HG03045 (cell line): ENCODE data around the gene EHD3.

Source experiments
- ATAC-seq: cut with Tn5 transposase; IDR thresholded peaks from one replicate; pipeline ENCODE4 v1.9.1; 2021; ENCODE audit warnings: mild to moderate bottlenecking, moderate library complexity; ENCODE audit not compliant: unreplicated experiment

EHD3 gene

DNA sequence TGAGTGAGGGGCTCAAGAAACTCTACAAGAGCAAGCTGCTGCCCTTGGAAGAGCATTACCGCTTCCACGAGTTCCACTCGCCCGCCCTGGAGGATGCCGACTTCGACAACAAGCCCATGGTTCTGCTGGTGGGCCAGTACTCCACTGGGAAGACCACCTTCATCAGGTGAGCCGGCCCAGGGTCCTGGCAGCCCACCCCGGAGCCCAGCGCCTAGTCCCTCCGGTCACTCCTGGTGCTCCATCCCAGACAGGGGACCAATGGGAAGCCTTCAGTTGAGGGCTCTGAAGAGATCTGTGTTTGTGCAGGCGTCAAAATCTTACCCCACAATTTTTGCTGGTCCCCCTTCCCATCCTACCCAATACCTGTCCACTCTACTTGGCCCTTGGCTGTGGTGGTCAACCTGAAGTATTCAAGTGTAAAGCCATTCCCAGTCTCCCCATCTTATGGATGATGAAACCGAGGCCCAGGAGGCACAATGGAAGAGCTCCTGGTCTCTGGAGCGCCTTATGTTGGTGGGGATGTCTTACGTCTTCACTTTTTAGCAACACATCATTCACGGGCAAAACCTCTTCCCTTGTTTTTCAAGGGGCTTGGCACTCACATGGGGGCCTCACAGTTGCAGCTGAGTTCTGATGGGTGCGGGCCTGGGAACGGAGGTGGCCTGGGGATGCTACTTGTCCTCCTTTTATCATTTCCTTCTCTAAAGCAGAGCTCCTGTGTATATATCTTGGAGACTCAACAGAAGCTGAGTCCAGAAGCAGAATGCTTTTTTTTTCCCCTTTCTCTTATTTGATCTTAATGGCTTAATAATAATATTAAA lies 941 bp downstream of the EHD3 start:
- ATAC-seq, result no peak

DNA sequence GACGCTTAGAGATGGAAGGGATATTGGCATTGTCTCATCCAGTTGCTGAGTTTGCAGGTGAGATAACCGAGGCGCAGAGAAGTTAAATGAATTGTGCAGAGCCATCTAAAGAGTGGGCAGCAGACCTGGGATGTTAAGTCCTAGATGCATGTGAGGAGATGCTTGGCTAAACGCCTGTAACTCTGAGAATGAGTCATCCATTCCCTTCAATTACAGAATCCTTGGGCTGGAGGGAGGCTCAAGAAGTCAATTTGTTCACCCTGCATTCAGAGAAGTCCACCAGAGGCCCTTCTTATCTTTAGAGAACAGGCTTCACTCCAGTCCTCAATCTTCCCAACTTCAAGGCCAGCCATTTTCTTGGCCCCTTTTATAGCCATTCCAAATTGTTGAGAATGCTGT lies 1.6 kb downstream of the EHD3 start:
- ATAC-seq, result no peak

DNA sequence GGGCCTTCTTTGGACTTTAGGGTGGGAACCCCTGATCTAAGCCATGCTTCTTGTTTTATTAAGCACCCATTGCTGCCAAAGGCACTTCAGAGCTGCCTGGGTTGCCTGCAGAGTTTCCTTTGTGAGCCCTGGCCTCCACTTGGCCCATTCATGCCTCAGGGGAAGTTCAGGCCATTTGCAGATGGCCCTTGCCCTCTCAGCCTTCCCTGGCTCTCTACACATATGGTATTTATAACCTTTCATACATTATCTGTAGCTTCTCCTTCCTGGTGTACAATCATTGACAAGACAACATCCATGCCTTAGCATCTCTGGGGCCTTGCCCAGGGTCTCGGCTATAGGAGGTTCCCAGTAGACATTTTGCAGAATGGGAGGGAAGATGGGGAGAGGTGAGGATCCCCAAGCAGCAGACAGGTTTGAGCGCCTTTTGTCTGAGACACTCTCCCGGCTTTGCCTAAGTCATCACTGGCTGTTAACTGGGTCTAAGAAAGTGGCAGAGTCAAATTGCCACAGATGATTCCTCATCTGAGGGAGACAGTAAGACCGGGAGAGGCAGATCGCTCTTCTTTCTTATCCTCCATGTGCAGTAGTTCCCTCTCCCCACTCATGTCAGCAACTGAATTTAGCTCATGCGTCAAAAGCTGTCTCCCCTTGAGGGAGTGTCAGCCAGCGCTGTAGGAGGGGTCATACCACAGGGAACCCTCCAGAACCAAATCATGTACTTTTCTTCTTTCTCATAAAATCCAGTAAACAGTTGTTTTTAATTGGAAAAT lies 2.7 kb downstream of the EHD3 start:
- no peak for ATAC-seq

DNA sequence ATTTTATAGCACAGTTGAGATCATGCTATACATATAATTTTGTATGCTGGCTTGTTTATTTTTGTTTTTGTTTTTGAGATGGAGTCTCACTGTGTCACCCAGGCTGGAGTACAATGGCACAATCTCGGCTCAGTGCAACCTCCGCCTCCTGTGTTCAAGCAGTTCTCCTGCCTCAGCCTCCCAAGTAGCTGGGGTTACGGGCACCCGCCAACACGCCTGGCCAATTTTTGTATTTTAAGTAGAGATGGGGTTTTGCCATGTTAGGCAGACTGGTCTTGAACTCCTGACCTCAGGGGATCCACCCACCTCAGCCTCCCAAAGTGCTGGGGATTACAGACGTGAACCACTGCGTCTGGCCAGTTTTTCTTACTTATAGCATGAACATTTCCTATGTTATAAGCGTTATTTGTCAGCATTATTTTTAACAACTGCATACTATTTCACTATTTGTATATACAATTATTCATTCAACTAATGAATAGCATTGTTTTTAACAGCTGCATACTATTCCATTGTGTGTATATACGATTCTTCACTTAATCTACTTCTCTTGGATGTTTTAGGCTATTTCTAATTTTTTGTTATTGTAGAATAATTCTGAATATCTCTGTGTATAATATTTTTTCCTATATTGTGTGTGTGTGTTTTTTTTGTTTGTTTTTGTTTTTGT lies 3.5 kb downstream of the EHD3 start:
- no peak for ATAC-seq

DNA sequence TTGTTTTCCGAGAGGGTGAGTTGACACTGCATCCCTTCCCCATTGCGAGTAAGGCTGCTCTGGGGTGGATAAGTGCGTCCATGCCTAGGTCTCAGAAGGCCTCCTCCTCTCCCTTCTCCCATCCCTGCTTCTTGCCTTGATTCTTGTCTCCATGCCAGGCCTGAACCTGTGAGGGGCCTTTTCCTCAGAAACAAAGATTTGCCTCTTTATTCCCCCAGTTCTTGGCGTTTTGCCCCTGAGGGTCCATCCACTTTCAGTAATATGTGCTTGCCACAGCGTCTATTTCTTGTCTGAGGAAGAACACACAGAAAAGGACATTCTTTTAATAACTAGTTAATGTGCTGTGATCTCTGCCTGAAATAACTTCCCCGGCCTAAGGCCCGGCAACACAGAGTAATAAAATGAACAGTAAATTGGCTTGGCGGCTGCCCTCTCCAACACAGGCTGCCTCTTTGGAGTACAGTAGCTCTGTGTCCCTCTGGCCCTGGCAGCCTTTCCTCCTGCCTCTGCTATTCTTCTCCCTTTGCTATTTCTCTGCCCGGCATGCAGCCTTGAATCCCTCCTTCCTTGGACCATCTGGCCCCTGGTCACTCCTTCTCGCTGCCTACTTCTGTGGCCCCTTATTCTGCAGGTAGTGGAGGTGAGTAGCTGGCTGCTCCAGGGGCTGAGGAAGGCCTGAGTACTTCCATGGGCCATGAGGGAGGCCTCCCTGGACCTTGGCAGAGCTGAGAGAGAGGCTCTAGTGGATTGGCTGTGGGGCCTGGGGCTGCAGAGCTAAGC lies 4.4 kb downstream of the EHD3 start:
- no peak for ATAC-seq

DNA sequence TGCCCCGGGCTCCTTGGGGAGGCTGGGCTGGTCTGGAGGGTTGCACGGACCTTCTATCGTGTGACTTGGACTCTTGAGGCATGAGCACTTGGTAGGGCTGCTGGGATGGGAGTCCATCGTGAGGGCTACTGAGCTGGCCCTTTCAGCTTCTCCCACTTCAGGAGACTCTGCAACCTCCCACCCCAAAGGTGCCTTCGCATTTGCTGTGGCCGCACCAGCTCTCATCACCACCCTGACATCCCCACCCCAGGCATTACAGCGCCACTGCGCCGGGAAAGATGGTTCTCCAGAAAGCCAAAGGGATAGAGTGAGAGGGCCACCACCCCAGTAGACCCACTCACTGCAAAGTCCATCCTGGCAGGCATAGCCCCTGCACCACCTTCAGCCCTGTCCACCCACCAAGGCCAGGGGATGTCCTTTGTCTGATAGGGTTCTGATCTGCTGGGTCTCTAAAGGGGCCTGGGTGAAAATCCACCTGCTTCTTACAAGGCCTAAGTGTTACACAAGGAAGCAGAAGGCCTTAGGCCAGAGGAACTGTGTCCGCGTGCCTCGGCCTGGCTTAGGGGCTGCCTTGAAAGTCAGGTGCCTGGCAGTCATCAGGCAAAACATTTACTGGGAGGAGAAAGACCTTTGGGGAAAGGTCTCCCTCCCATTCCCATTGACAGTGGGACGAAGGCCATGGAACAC lies 5.1 kb downstream of the EHD3 start:
- ATAC-seq, result no peak

DNA sequence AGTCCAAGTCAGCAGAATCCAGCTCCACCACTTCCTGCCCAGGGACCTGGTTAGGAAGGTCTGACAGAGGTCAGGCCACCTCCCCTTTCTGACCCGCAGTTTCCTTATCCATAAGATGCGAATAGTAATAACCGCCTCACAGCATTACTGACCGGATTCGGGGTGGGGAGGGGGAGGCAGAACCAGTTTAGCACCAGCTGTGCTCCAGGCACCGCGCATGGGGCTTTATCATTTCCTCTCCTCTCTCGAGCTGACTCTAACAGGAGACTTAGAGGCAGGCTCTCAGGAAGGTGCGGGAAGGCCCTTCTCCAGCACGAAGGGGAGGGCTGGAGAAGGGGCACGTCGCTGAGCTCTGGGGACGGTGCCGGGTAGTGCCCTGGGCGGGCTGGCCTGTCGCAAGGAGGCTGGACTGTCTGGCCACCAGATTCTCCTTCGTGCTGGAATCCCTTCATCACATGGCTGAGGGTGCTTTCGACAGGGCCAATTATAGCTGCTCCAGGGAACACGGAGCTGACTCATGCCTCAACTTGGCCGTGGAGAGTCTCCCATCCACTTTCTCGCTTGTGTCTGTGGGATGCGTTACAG lies 5.7 kb downstream of the EHD3 start:
- ATAC-seq, result no peak

DNA sequence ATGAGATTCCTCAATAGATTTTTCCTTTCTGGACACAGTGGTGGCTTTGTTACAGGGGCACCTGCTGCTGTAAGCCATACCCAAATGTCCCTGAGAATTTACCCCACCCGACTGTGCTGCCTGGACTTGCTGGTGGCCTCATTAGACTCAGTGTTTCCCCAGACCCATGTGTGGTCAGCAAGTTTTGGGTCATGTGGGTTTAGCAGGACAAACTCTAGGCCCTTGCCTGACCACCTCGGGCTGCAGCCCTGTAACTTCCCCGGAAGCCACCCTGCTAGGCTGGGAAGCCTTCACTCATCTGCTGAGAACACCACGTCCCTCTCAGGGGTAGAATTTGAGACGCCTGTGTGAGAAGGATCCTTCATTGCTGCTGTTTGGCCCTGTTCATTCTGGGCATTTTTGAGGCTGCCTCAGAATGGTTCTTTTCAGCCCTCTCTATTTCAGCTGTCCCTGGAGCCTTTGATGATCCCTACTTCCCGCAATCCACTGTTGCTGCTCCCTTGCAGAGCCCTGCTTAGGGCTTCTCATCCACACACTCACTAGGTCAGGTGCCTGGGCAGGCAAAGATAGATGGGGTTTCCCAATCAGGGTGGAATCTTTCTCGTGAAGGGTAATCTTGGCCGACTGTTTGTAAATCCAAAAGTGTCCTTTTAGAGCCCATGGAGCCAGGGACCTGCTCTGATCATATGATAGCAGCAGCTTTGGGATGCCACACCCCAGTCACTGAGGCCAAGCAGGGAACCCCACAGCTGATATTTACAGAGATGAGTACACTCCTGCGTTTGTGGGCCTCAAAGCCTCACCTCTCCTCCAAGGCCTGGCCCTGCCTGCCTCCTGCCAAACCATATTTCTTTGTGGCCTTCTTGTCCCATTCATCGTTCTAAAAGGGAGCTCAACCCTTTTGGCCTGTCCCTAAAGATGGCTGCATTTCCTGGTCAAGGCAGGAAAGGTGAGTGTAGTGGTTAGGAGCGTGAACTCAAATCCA lies 6.7 kb downstream of the EHD3 start:
- ATAC-seq, result no peak

DNA sequence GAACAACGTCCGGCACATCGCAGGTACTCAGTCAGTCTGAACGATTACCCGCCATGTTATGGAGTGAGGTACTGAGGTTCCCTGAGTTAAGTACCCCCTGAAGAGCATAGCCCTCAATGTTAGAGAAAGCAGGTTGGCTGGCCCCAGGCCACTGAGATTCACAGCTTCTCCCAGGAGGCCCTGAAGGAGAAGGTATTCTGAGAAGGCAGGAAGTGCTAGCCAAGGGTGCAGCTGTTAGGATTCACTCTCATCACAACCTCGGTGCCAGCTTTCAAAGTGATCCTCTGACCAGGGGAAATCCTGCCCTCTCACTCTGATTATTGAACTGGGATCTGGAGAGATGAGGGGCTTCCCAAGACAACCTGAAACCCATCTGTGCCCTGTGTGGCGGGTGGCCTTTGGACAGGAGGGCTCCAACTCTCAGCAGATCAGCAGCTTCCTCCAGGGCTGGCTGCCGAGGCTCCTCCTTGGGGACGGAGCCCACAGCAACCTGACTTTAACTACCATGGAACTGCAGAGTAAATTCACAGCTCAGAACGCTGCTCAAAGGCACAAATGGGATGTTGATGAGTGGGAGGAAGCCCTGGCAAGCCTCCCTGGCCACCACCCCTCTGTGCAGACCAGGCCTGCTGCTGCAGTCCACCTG lies 7.8 kb downstream of the EHD3 start:
- ATAC-seq, result no peak

DNA sequence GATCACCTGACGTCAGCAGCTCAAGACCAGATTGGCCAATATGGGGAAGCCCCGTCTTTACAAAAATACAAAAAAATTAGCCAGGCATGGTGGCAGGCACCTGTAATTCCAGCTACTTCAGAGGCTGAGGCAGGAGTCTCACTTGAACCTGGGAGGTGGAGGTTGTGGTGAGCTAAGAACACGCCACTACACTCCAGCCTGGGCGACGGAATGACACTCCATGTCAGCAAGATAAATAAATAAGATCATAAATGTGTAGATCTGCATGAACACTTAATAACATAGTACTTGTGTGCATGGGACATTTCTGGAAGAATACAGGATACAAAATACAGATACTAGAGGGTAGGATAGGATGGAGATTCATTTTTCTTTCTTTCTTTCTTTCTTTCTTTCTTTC lies 9.1 kb downstream of the EHD3 start:
- ATAC-seq, result no peak

DNA sequence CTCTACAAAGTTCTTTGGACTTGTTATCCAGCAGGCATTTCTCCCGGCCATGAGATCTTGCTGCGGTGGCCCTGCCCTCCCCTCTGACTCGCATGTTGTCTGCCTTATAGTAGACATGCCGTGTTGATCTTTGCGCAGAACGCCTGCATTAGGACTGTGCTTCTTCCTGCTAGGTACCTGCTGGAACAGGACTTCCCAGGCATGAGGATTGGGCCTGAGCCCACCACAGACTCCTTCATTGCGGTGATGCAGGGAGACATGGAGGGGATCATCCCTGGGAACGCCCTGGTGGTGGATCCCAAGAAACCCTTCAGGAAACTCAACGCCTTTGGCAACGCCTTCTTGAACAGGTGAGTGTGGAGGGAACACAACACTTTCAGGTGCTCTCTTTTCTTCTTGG lies 10.1 kb downstream of the EHD3 start:
- no peak for ATAC-seq

DNA sequence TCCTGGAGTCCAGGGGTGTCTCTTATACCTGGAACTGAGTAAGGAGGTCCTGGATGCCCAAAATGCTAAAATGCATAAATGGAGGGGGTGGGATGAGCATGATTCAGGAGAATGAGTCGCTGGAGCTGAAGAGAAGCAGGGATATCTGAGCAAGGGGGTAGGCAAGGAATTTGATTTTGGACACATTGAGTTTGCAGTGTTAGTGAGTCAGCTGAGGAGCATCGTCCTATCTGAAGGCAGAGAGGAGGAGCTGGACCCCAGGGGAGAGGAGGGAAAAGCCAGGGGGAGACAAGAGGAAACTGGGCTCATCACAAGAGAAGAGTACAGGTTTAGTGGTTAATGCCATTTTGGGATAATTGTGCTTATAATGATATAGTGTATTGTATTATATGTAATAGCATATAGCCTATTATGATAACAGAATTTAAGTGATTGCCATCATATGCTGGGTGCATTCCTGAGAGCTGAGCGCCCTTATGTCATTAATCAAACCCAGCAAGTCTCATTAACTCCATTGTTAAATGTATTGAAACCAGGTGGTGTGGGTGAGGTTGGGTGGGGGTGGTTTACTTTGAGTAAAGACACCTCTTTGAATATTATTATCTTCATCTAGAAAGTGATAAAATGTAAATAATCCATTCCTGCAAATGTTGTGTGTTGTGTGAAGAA lies 12.4 kb downstream of the EHD3 start:
- ATAC-seq, result no peak

DNA sequence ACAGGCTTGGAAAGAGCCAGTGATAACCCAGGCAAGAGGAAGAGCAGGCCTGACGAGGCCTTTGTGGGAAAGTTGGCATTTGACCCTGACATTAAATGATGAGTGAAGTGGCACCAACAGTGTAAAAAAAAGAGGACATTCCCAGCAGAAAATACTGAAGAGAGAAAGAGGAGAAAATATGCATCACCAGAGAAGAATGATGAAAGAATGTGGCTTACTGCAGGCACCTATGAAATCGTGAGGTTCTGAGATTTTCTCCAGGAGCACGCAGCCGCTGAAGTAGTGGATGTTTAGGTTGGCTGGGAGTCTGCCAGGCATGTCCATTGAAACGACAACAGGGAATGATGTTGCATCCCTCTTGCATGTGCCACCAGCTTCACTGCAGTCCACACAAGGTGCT lies 13.8 kb downstream of the EHD3 start:
- no peak for ATAC-seq

DNA sequence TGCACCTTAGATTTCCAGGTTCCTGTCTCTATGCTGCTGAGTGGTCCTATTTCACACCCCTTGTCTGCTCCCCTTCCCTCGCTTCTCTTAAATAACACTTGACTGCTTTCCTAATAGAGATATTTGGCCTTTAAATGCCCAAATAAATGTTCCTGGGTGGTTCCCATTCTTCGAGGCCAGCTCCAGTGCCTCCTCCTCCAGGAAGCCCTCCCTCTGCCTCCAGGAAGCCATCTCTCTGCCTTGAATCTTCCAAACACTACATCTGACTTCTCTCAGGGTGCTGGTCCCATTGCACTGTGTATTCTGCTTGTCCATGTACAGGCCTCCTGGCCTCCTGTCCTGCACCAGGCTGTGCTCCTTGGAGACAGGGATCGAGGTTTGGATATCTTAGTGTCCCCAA lies 14.2 kb downstream of the EHD3 start:
- ATAC-seq, result no peak

DNA sequence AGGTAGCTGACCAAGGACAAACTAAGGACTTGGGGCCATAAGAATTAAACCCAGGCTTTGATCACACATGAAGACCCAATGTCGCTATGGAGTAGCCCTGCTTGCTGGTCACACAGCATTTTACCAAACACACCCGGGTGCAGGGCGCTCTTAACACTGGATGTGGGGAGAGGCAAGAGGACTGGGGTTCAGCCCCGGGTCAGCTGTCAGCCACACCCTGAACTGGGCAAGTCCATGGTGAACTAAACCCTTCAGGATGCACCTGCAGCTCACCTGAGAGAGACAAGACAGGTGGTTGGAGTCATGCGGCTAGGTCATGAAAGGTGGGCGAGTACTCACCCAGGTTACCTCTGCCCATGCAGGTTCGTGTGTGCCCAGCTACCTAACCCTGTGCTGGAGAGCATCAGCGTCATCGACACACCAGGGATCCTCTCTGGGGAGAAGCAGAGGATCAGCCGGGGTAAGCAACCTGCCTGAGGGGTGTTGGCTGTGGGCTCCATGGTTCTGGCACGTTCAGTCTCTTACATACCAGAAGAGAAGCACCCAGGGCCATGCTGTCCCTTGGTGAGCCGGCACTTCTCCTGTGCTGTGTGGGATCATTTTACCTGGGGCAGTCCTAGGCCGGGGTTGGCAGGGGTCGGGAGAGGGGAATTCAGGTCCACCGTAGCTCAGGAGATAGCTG lies 15.2 kb downstream of the EHD3 start:
- no peak for ATAC-seq

DNA sequence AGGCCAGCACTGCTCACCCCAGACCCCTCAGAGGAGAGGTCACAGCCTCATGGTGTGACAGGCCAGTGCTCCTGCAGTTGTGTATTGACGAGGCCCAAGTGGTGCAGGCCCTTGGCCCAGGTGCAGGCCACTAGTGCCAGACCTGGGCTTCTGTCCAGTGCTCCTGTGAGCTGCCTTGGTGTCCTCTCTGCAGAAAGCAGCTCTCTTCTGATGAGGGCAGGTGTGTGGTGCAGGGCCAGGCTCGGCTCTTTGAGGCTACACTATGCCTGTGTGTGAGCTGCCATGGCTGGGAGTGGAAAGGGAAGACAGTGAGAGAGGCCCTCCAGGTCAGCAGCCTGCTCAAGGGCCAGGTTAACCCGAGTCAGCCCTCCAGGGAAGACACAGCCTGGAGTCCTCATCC lies 17.1 kb downstream of the EHD3 start:
- no peak for ATAC-seq

DNA sequence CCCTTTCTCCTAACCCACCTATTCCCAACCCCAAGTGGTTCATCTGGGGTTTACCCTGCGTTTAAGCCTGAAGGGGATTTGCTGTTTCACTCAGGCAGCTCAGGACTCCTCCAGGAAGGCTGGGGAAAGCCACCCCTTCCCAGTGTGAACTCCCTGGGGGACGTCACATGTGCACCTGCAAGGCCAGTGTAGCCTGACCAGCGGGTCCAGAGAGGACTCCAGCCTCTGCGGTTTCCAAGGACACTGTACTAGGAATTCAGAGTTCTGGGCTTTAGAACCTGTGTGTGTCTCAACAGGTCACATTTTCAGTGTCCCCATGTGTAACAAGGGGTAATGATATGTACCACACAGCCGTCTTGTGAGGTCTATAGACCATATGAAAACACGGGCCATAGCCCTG lies 17.9 kb downstream of the EHD3 start:
- ATAC-seq, result no peak
